OCI-LY7 (cell line): ENCODE measurements around the gene CNR2. TPM values are rescaled to one million over a fixed set of nuclear protein-coding genes. Genes with fewer than 3 reads are reported as not detected.
"Not testable (repeated sequence)": the region's sequence is repeated elsewhere in the genome, so short reads cannot be mapped to it uniquely, and the experiment has no call there.

Experiments
- BruUV-seq: library from RNA; stranded (reverse); fragments of 400-500 nt; replicated peaks from 2 replicates; lab custom pipeline; 2021; lab: Mats Ljungman, UMichigan
- CTCF ChIA-PET: fragments of 300-600 bp; sonication (Branson Sonifier 250); formaldehyde crosslinking; loops from one replicate; lab custom pipeline; 2022; ENCODE audit warnings: antibody characterized with exemption; ENCODE audit not compliant: unreplicated experiment; lab: Charles Lee
- POLR2A ChIA-PET: fragments of 300-600 bp; sonication (Branson Sonifier 250); formaldehyde crosslinking; loops from one replicate; lab custom pipeline; 2022; ENCODE audit warnings: antibody characterized with exemption; lab: Charles Lee
- DNase-seq: peaks from one replicate; pipeline ENCODE4 v3.0.0-alpha.2; 2015; ENCODE audit warnings: low spot score
- H2AFZ ChIP-seq: fragments of 200-600 bp; sonication (generic), shearing (Covaris generic); 2 replicates; pipeline ENCODE4 v1.6.1; 2014; ENCODE audit warnings: mild to moderate bottlenecking, antibody characterized with exemption, low read length, moderate library complexity
- H3K27ac ChIP-seq: fragments of 200-600 bp; sonication (generic); 2 replicates; pipeline ENCODE4 v1.5.1; 2014; ENCODE audit warnings: mixed run types, low read depth, mild to moderate bottlenecking, moderate library complexity, low read length, inconsistent platforms; ENCODE audit not compliant: poor library complexity, severe bottlenecking
- H3K36me3 ChIP-seq: fragments of 200-600 bp; sonication (generic); 2 replicates; pipeline ENCODE4 v1.6.1; 2014; ENCODE audit warnings: mild to moderate bottlenecking, antibody characterized with exemption, low read length, moderate library complexity, mixed read lengths; ENCODE audit not compliant: insufficient read depth
- H3K4me1 ChIP-seq: fragments of 200-600 bp; sonication (generic); 2 replicates; pipeline ENCODE4 v1.5.1; 2014; ENCODE audit warnings: mild to moderate bottlenecking, low read length; ENCODE audit not compliant: insufficient read depth, poor library complexity, severe bottlenecking
- H3K4me2 ChIP-seq: fragments of 200-600 bp; sonication (generic); 2 replicates; pipeline ENCODE4 v1.6.1; 2014; ENCODE audit warnings: mild to moderate bottlenecking, low read length
- H3K4me3 ChIP-seq: fragments of 200-600 bp; sonication (generic); 2 replicates; pipeline ENCODE4 v1.5.1; 2014; ENCODE audit warnings: mild to moderate bottlenecking, low read depth, low read length; ENCODE audit not compliant: poor library complexity, severe bottlenecking
- H3K79me2 ChIP-seq: fragments of 200-600 bp; sonication (generic); 2 replicates; pipeline ENCODE4 v1.6.1; 2016; ENCODE audit warnings: low read depth, mild to moderate bottlenecking, low read length, moderate library complexity, mixed read lengths; ENCODE audit not compliant: insufficient read depth
- H3K9me2 ChIP-seq: fragments of 200-600 bp; sonication (generic); 2 replicates; pipeline ENCODE4 v1.6.1; 2016; ENCODE audit warnings: mild to moderate bottlenecking, low read length, mixed read lengths; ENCODE audit not compliant: insufficient read depth
- H3K9me3 ChIP-seq: fragments of 200-600 bp; sonication (generic); 2 replicates; pipeline ENCODE4 v1.6.1; 2014; ENCODE audit warnings: mild to moderate bottlenecking, mixed run types, low read length, mixed read lengths
- H4K20me1 ChIP-seq: fragments of 200-600 bp; sonication (generic); 2 replicates; pipeline ENCODE4 v1.6.1; 2014; ENCODE audit warnings: mild to moderate bottlenecking, antibody characterized with exemption, low read length, moderate library complexity, mixed read lengths; ENCODE audit not compliant: insufficient read depth
- EZH2phosphoT487 ChIP-seq: fragments of 200-600 bp; sonication (generic); IDR thresholded peaks from 2 replicates; pipeline ENCODE4 v1.6.1; 2018; ENCODE audit warnings: low read depth, borderline replicate concordance, mild to moderate bottlenecking, mixed run types, antibody characterized with exemption, low read length, moderate library complexity, mixed read lengths
- intact Hi-C: fragments of 100-400 bp; cut with micrococcal nuclease; formaldehyde crosslinking; loops from one replicate; pipeline ENCODE4 v1.10.0; 2022; ENCODE audit not compliant: unreplicated experiment
- total RNA-seq, 2 experiments: library from RNA; depleted of rRNA in 1 of 2; stranded (reverse); fragments of >200 nt in 1 of 2; shearing (Covaris generic) in 1 of 2; gene quantifications; 2 replicates each; pipeline ENCODE4 v1.2.3, GENCODE V29; 2014 to 2022
- TF ChIP-seq, protein P1 (sequence below): fragments of 200-600 bp; sonication (generic); conservative IDR thresholded peaks from 2 replicates; pipeline ENCODE4 v1.5.1; 2014; ENCODE audit warnings: mild to moderate bottlenecking, antibody characterized with exemption, low read length, moderate library complexity, mixed read lengths

CNR2 gene
- total RNA-seq, 2 experiments from 2014 or later: 14.1 to 17.0 TPM

DNA sequence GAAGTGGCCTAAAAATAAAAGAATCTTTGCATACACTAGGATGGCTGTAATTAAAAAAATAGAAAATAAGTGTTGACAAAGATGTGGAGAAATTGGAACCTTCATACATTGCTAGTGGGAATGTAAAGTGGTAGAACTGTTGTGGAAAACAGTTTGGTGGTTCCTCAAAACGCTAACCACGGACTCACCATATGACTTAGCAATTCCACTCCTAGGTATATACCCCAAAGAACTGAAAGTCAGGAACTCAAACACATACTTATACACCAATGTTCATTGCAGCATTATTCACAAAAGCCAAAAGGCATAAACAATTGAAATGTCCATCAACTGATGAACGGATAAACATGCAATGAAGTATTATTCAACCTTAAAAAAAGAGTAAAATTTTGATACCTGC lies 77.1 kb downstream of the CNR2 start:
- ChIA-PET POLR2A (no interaction called here), CTCF (no interaction called here)
- Histone ChIP-seq H3K9me2 (no peaks in the 10 kb centered on the region), H3K4me3 (no peak overlapping the region), H2AFZ (no peak overlapping the region), H3K4me1 (peaks cover 20% of the 10 kb centered on the region), H3K27ac (no peak overlapping the region), H3K4me2 (no peak overlapping the region), H3K79me2 (no peaks in the 10 kb centered on the region), H3K36me3 (no peaks in the 10 kb centered on the region), H3K9me3 (no peaks in the 10 kb centered on the region), H4K20me1 (no peaks in the 10 kb centered on the region)
- TF ChIP-seq, protein P1, sequence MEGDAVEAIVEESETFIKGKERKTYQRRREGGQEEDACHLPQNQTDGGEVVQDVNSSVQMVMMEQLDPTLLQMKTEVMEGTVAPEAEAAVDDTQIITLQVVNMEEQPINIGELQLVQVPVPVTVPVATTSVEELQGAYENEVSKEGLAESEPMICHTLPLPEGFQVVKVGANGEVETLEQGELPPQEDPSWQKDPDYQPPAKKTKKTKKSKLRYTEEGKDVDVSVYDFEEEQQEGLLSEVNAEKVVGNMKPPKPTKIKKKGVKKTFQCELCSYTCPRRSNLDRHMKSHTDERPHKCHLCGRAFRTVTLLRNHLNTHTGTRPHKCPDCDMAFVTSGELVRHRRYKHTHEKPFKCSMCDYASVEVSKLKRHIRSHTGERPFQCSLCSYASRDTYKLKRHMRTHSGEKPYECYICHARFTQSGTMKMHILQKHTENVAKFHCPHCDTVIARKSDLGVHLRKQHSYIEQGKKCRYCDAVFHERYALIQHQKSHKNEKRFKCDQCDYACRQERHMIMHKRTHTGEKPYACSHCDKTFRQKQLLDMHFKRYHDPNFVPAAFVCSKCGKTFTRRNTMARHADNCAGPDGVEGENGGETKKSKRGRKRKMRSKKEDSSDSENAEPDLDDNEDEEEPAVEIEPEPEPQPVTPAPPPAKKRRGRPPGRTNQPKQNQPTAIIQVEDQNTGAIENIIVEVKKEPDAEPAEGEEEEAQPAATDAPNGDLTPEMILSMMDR: no peak
- TF ChIP-seq EZH2phosphoT487: no peak
- intact Hi-C loops: no loop called here
- BruUV-seq: no TSS peak
- DNase-seq: no peak

DNA sequence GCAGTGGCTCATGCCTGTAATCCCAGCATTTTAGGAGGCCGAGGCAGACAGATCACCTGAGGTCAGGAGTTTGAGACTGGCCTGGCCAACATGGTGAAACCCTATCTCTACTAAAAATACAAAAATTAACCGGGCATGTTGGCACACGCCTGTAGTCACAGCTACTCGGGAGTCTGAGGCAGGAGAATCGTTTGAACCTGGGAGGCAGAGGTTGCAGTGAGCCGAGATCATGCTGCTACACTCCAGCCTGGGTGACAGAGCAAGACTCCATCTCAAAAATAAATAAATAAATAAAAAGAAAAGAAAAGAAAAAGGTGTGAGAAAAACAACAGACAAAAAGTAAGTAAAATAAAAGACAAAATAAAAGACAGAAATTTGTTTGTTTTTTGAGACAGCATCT lies 79.0 kb downstream of the CNR2 start:
- H3K9me3 ChIP-seq, DNase-seq, H3K9me2 ChIP-seq, H3K27ac ChIP-seq, intact Hi-C loops, CTCF ChIA-PET, H4K20me1 ChIP-seq, H3K4me2 ChIP-seq, H3K79me2 ChIP-seq, H3K36me3 ChIP-seq, BruUV-seq, H3K4me3 ChIP-seq: not testable (repeated sequence)
- POLR2A ChIA-PET: interaction anchor here (0.5 kb wide), 1 partner anchor 12 kb away, joined by 3 read pairs; no protein-coding TSS in a partner anchor
- H3K4me1 ChIP-seq: peaks cover 20% of the 10 kb centered on the region
- H2AFZ ChIP-seq: peak overlapping the region; percentile 96

DNA sequence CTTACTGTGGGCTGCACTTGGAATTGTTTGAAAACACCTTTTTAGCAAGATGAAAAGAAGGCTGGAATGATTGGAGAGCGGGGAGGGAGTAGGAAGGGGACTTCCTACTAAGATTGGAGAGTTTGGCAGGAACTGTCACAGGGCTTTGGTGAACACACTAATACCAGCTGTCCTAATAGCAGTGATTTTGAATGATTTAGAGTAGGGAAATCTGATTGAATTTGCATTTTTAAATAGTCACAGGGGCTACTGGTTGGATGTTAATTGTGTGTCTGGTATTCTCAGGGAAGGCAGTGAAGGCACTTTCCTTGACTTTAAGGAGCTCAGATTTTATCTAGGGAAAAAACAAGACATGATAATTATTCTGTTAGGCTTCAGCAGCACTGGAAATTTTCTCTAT lies 85.4 kb downstream of the CNR2 start:
- ChIA-PET CTCF (no interaction called here), POLR2A (interaction anchor here (0.6 to 1.5 kb wide), 2 partner anchors 11 to 205 kb away, joined by 5 to 11 read pairs; no protein-coding TSS in a partner anchor)
- BruUV-seq: no TSS peak
- intact Hi-C loops: no loop called here
- H3K36me3 ChIP-seq: no peaks in the 10 kb centered on the region
- peaks cover 16% of the 10 kb centered on the region for H3K4me1 ChIP-seq
- H3K9me2 ChIP-seq: no peaks in the 10 kb centered on the region
- H3K4me3 ChIP-seq: no peak overlapping the region
- H3K4me2 ChIP-seq: no peak overlapping the region
- H2AFZ ChIP-seq: 0 out of 2 replicates have a peak overlapping the region, but pooled peaks have one; percentile 11
- TF ChIP-seq, protein P1: no peak
- TF ChIP-seq EZH2phosphoT487: no peak
- no peaks in the 10 kb centered on the region for H4K20me1 ChIP-seq
- H3K27ac ChIP-seq: no peak overlapping the region
- no peaks in the 10 kb centered on the region for H3K9me3 ChIP-seq
- no peak for DNase-seq
- no peaks in the 10 kb centered on the region for H3K79me2 ChIP-seq

DNA sequence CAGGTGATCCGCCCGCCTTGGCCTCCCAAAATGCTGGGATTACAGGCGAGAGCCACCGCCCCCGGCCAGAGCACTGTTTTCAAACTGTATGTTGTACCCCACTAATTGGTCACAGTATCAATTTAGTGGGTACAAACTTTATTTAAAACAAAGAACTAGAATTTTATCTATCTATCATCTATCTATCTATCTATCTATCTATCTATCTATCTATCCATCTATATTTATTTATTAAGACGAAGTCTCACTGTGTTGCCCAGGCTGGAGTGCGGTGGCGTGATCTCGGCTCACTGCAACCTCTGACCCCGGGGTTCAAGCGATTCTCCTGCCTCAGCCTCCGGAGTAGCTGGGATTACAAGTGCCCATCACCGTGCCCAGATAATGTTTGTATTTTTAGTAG lies 86.6 kb downstream of the CNR2 start:
- H3K79me2 ChIP-seq, H3K4me3 ChIP-seq, H3K9me3 ChIP-seq, H4K20me1 ChIP-seq, POLR2A ChIA-PET, H2AFZ ChIP-seq, intact Hi-C loops, H3K36me3 ChIP-seq, H3K27ac ChIP-seq, DNase-seq, BruUV-seq, CTCF ChIA-PET, H3K9me2 ChIP-seq: not testable (repeated sequence)
- Histone ChIP-seq H3K4me1 (peaks cover 16% of the 10 kb centered on the region), H3K4me2 (peak overlapping the region; percentile 82)
